ENCODE measurements around the gene KIAA1671. TPM values are rescaled to one million over a fixed set of nuclear protein-coding genes. Genes with fewer than 3 reads are reported as not detected.

Gene KIAA1671
- total and polyA plus RNA-seq, 2 donors (not counting 1 experiment from before 2014, with no cell fraction given) = 0.01 to 0.02 TPM

DNA sequence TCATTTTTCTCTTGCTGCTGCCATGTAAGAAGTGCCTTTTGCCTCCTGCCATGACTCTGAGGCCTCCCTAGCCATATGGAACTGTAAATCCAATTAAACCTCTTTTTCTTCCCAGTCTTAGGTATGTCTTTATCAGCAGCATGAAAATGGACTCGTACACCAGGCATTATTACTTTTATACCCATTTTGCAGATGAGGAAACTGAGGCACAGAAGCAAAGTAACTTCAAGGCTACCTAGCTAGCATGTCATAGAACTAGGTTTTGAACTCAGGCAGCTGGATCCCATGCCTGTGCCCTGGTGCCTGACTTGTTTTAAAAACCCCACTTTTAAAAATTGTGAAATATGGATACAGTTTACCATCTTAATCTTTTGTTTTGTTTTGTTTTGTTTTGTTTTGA, 25.8 kb downstream of the KIAA1671 start:
- no peaks in the 10 kb centered on the region for H3K9me3 Mint-ChIP-seq (ENCODE audit: insufficient read depth)
- WGBS (ENCODE audit: insufficient coverage) = 78% methylated on average over 1 of the region's 1 CpG
- H2AFZ ChIP-seq (ENCODE audit: insufficient read depth, low read depth, low read length, poor library complexity, severe bottlenecking) = no peak overlapping the region
- ChIA-PET POLR2A (no interaction called here), CTCF (no interaction called here)
- TF ChIP-seq CTCF (IDR thresholded peaks at IDR 0.05) (no peak), EZH2 (IDR thresholded peaks at IDR 0.05; ENCODE audit: borderline replicate concordance, insufficient read depth, low read depth, low read length, poor library complexity, severe bottlenecking) (no peak)
- no peaks in the 10 kb centered on the region for H3K9me3 ChIP-seq (ENCODE audit: control extremely low read depth in 1 of 3, control insufficient read depth in 2 of 3, insufficient read depth in 1 of 3, low read length in 2 of 3)
- H3K27me3 Mint-ChIP-seq = peaks cover 9% of the 10 kb centered on the region
- DNase-seq (no peak), ATAC-seq (ENCODE audit: low read depth) (no peak)
- no peaks in the 10 kb centered on the region for H3K79me2 ChIP-seq (ENCODE audit: control insufficient read depth, insufficient read depth, low read length)
- H4K20me1 ChIP-seq (ENCODE audit: control insufficient read depth, insufficient read depth, low read length, poor library complexity, severe bottlenecking) = no peaks in the 10 kb centered on the region
- H3K4me1 ChIP-seq (ENCODE audit: control insufficient read depth in 2 of 2, insufficient read depth in 2 of 2, low read length in 2 of 2) = no peaks in the 10 kb centered on the region
- H3K9ac ChIP-seq (ENCODE audit: low read length) = no peak overlapping the region
- H3K4me2 ChIP-seq (replicated peaks; ENCODE audit: low read depth, low read length, poor library complexity, severe bottlenecking) = no peak overlapping the region
- H3K27ac ChIP-seq (ENCODE audit: low read length in 2 of 2) = no peak overlapping the region
- intact Hi-C loops (cut with micrococcal nuclease) = no loop called here
- no peaks in the 10 kb centered on the region for H3K36me3 ChIP-seq (replicated peaks in 1 of 2; ENCODE audit: control extremely low read depth in 1 of 2, control insufficient read depth in 1 of 2, extremely low read depth in 1 of 2, insufficient read depth in 2 of 2, low read length in 1 of 2)
- peaks cover 0 to 3% (median 0%) of the 10 kb centered on the region in 4 experiments for H3K27me3 ChIP-seq (replicated peaks in 1 of 4; ENCODE audit: control extremely low read depth in 1 of 4, control insufficient read depth in 3 of 4, insufficient read depth in 4 of 4, low read length in 3 of 4)
- H3K4me1 Mint-ChIP-seq = no peaks in the 10 kb centered on the region
- H3K27ac Mint-ChIP-seq = no peak overlapping the region
- H3K4me3 Mint-ChIP-seq = no peak overlapping the region
- no peak overlapping the region for H3K4me3 ChIP-seq (ENCODE audit: control extremely low read depth in 1 of 5, extremely low read depth in 1 of 5, insufficient read depth in 1 of 5, low read depth in 2 of 5, low read length in 4 of 5)

DNA sequence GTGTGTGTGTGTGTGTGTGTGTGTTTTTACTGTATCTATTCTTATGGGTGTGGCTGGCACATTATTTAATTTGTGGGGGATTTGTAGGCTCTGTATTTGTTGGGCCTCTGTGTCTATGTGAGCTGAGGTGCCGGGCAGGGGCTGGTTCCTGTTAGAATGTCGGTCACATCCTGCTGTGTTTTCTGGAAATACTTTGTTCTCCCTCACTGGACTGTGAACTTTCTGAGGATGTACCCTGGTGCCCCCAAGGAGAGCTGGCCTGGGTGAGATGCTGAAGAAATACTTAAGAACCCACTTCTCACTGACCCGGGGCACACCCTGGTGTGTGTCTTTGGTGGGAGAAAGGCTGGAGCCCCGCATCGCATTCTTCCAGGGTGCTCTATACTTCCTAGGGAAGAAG, 28.6 kb downstream of the KIAA1671 start:
- Mint-ChIP-seq H3K4me3 (no peak overlapping the region), H3K4me1 (no peaks in the 10 kb centered on the region), H3K27ac (no peak overlapping the region), H3K27me3 (peaks cover 17% of the 10 kb centered on the region), H3K9me3 (ENCODE audit: insufficient read depth) (no peaks in the 10 kb centered on the region)
- no peak overlapping the region for H3K4me2 ChIP-seq (replicated peaks; ENCODE audit: low read depth, low read length, poor library complexity, severe bottlenecking)
- H4K20me1 ChIP-seq (ENCODE audit: control insufficient read depth, insufficient read depth, low read length, poor library complexity, severe bottlenecking) = no peaks in the 10 kb centered on the region
- peaks cover 0 to 3% (median 0%) of the 10 kb centered on the region in 4 experiments for H3K27me3 ChIP-seq (replicated peaks in 1 of 4; ENCODE audit: control extremely low read depth in 1 of 4, control insufficient read depth in 3 of 4, insufficient read depth in 4 of 4, low read length in 3 of 4)
- WGBS (ENCODE audit: insufficient coverage) = 91% methylated on average over 2 of the region's 5 CpGs
- H2AFZ ChIP-seq (ENCODE audit: insufficient read depth, low read depth, low read length, poor library complexity, severe bottlenecking) = no peak overlapping the region
- H3K79me2 ChIP-seq (ENCODE audit: control insufficient read depth, insufficient read depth, low read length) = no peaks in the 10 kb centered on the region
- no peaks in the 10 kb centered on the region for H3K36me3 ChIP-seq (replicated peaks in 1 of 2; ENCODE audit: control extremely low read depth in 1 of 2, control insufficient read depth in 1 of 2, extremely low read depth in 1 of 2, insufficient read depth in 2 of 2, low read length in 1 of 2)
- intact Hi-C loops (cut with micrococcal nuclease) = no loop called here
- TF ChIP-seq CTCF (IDR thresholded peaks at IDR 0.05) = no peak
- no peak for TF ChIP-seq EZH2 (IDR thresholded peaks at IDR 0.05; ENCODE audit: borderline replicate concordance, insufficient read depth, low read depth, low read length, poor library complexity, severe bottlenecking)
- no peak overlapping the region for H3K27ac ChIP-seq (ENCODE audit: low read length in 2 of 2)
- H3K9me3 ChIP-seq (ENCODE audit: control extremely low read depth in 1 of 3, control insufficient read depth in 2 of 3, insufficient read depth in 1 of 3, low read length in 2 of 3) = peaks cover 0 to 3% (median 0%) of the 10 kb centered on the region in 3 donors
- ChIA-PET CTCF (no interaction called here), POLR2A (no interaction called here)
- no peak overlapping the region for H3K4me3 ChIP-seq (ENCODE audit: control extremely low read depth in 1 of 5, extremely low read depth in 1 of 5, insufficient read depth in 1 of 5, low read depth in 2 of 5, low read length in 4 of 5)
- DNase-seq = no peak
- ATAC-seq (ENCODE audit: low read depth) = no peak
- H3K9ac ChIP-seq (ENCODE audit: low read length) = no peak overlapping the region
- H3K4me1 ChIP-seq (ENCODE audit: control insufficient read depth in 2 of 2, insufficient read depth in 2 of 2, low read length in 2 of 2) = no peaks in the 10 kb centered on the region
